K562 (cell line): ENCODE data around the gene RWDD3. TPM values are rescaled to one million over a fixed set of nuclear protein-coding genes. Genes with fewer than 3 reads are reported as not detected.

ENCODE experiments used
- ATAC-seq: fragments of 200-7000 bp; cut with Tn5 transposase; 3 replicates; pipeline ENCODE4 v1.9.1; 2020; ENCODE audit warnings: moderate library complexity
- BruUV-seq: library from RNA; stranded (reverse); fragments of 400-500 nt; replicated peaks from 2 replicates; lab custom pipeline; 2021; lab: Mats Ljungman, UMichigan
- CTCF ChIA-PET: fragments of 300-600 bp; formaldehyde crosslinking; extraction: SDS; loops from one replicate; lab custom pipeline; 2021; ENCODE audit warnings: low intra/inter-chr PET ratio; lab: Yijun Ruan, JAX
- POLR2A ChIA-PET: fragments of 300-600, 350-650 bp; sonication (Branson Sonifier 250); formaldehyde crosslinking; extraction: SDS; loops from one replicate; lab custom pipeline; 2021; ENCODE audit warnings: antibody characterized with exemption, inconsistent platforms; lab: Yijun Ruan, JAX
- DNase-seq, 4 experiments: peaks; one replicate each; pipeline versions ENCODE4 v3.0.0 to v3.0.0-alpha.2; 2011 to 2018; ENCODE audit warnings: low spot score in 3 of 4, mixed read lengths in 3 of 4; ENCODE audit errors: extremely low read depth in 1 of 4
- FAIRE-seq: peaks from 2 replicates; lab custom pipeline; 2011; peaks lifted over from hg19 to GRCh38; lab: Jason Lieb, UNC
- H2AFZ ChIP-seq: 2 replicates; pipeline ENCODE4 v1.6.0; 2011; ENCODE audit warnings: low read depth, low read length, control low read depth, inconsistent platforms
- H3K27ac ChIP-seq: fragments of 200-600 bp; 3 replicates; pipeline ENCODE4 v1.8.0; 2011; ENCODE audit warnings: low read depth, mild to moderate bottlenecking, control low read depth, inconsistent platforms, low read length, moderate library complexity, mixed read lengths; ENCODE audit errors: extremely low read depth
- H3K27me3 ChIP-seq, 2 experiments: fragments of 300-600 bp in 1 of 2; 2 replicates in 1 of 2; 3 replicates in 1 of 2; pipeline versions ENCODE4 v1.6.0 to v1.8.0; 2011; ENCODE audit warnings: inconsistent platforms in 2 of 2, low read length in 2 of 2, mild to moderate bottlenecking in 1 of 2, mixed read lengths in 1 of 2, moderate library complexity in 1 of 2; ENCODE audit not compliant: control insufficient read depth in 2 of 2, insufficient read depth in 2 of 2
- H3K36me3 ChIP-seq: fragments of 300-600 bp; 3 replicates; pipeline ENCODE4 v1.8.0; 2011; ENCODE audit warnings: mild to moderate bottlenecking, low read length, inconsistent platforms; ENCODE audit not compliant: control insufficient read depth, insufficient read depth
- H3K4me1 ChIP-seq, 2 experiments: fragments of 200-600 bp in 1 of 2; replicated peaks in 1 of 2; 2 replicates in 1 of 2; 3 replicates in 1 of 2; pipeline versions ENCODE4 v1.5.1 to v1.8.0; 2011; ENCODE audit warnings: inconsistent platforms in 2 of 2, low read length in 2 of 2, mild to moderate bottlenecking in 1 of 2, mixed read lengths in 1 of 2, moderate library complexity in 1 of 2; ENCODE audit not compliant: control insufficient read depth in 2 of 2, insufficient read depth in 2 of 2
- H3K4me2 ChIP-seq: 2 replicates; pipeline ENCODE4 v1.6.1; 2011; ENCODE audit warnings: low read length, control low read depth, inconsistent platforms, mixed read lengths; ENCODE audit not compliant: insufficient read depth
- H3K4me3 ChIP-seq: fragments of 200-600 bp; sonication (generic), shearing (Covaris generic); 2 replicates; pipeline ENCODE4 v1.5.1; 2016; ENCODE audit warnings: control low read depth, inconsistent platforms
- H3K79me2 ChIP-seq: fragments of 200-600 bp; 3 replicates; pipeline ENCODE4 v1.8.0; 2011; ENCODE audit warnings: low read length, inconsistent platforms; ENCODE audit not compliant: control insufficient read depth, insufficient read depth
- H3K9ac ChIP-seq, 2 experiments: 2 replicates each; pipeline versions ENCODE4 v1.6.0 to v1.6.1; 2011; ENCODE audit warnings: low read depth in 2 of 2, low read length in 2 of 2, control low read depth in 1 of 2, inconsistent platforms in 1 of 2, mild to moderate bottlenecking in 1 of 2, mixed read lengths in 1 of 2; ENCODE audit not compliant: insufficient read depth in 1 of 2
- H3K9me1 ChIP-seq: one replicate; pipeline ENCODE4 v1.6.0; 2011; ENCODE audit warnings: inconsistent platforms, mild to moderate bottlenecking, low read length, moderate library complexity; ENCODE audit not compliant: control insufficient read depth, insufficient read depth
- H3K9me3 ChIP-seq: replicated peaks from 2 replicates; pipeline ENCODE4 v1.5.1; 2011; ENCODE audit warnings: low read depth, low read length, inconsistent platforms; ENCODE audit not compliant: control insufficient read depth, insufficient read depth
- H4K20me1 ChIP-seq: replicated peaks from 2 replicates; pipeline ENCODE4 v1.6.1; 2011; ENCODE audit warnings: low read length, inconsistent platforms, mixed read lengths; ENCODE audit not compliant: control insufficient read depth, insufficient read depth
- MYBL2 ChIP-seq, 2 experiments: fragments of 450-650 bp in 1 of 2; sonication (generic) in 1 of 2; formaldehyde crosslinking in 1 of 2; IDR thresholded peaks; 2 replicates each; pipeline versions ENCODE4 v1.6.1 to v1.8.1; 2017 to 2022; ENCODE audit warnings: borderline replicate concordance in 1 of 2, inconsistent platforms in 1 of 2, low read depth in 1 of 2, mild to moderate bottlenecking in 1 of 2, missing genetic modification reagents in 1 of 2, moderate library complexity in 1 of 2
- NFIC ChIP-seq: fragments of 450-650 bp; IDR thresholded peaks from 2 replicates; pipeline ENCODE4 v1.6.1; 2017; ENCODE audit warnings: mild to moderate bottlenecking, inconsistent platforms
- RFX1 ChIP-seq: fragments of 450-650 bp; IDR thresholded peaks from 2 replicates; pipeline ENCODE4 v1.6.1; 2016; ENCODE audit warnings: mild to moderate bottlenecking, moderate library complexity
- ZKSCAN3 ChIP-seq: fragments of 250-450 bp; sonication (Bioruptor Pico); IDR thresholded peaks from 2 replicates; pipeline ENCODE4 v1.4.0; 2020
- ZNF165 ChIP-seq: fragments of 250-450 bp; sonication (Bioruptor Pico); IDR thresholded peaks from 2 replicates; pipeline ENCODE4 v1.4.0; 2020; ENCODE audit warnings: borderline replicate concordance
- ZNF445 ChIP-seq: fragments of 250-450 bp; sonication (Bioruptor Pico); IDR thresholded peaks from 2 replicates; pipeline ENCODE4 v1.4.0; 2020; ENCODE audit warnings: low read depth, mild to moderate bottlenecking, moderate library complexity
- ZNF780A ChIP-seq: fragments of 250-450 bp; sonication (Bioruptor Pico); IDR thresholded peaks from 2 replicates; pipeline ENCODE4 v1.5.0; 2021; ENCODE audit warnings: mild to moderate bottlenecking
- in situ Hi-C: fragments of 300-500 bp; cut with MboI; formaldehyde crosslinking; loops from 4 replicates; pipeline ENCODE4 v1.15.0; 2018; ENCODE audit warnings: inconsistent platforms, mixed read lengths
- intact Hi-C: fragments of 100-400 bp; cut with micrococcal nuclease; formaldehyde crosslinking; loops from 2 replicates; pipeline ENCODE4 v1.14.2; 2022
- polyA plus RNA-seq, 8 experiments: library from polyadenylated mRNA; depleted of rRNA in 4 of 8; stranded (reverse) in 5 of 8; unstranded in 3 of 8; fragments of >200 nt; fragmentation: Nextera tagmentation in 2 of 8; fragmentation: Illumina TruSeq in 1 of 8; extraction: Ambion mirVana in 2 of 8; extraction: Trizol in 1 of 8; gene quantifications; 2 replicates each; pipeline versions ENCODE4 v1.2.1 to v1.2.3, GENCODE V29; 2011 to 2014; ENCODE audit warnings: inconsistent platforms in 1 of 8, missing spikeins in 1 of 8
- total RNA-seq, 7 experiments: library from RNA; depleted of rRNA in 6 of 7; stranded (reverse); fragments of >200 nt in 6 of 7; fragmentation: Illumina TruSeq in 2 of 7; extraction: Trizol in 2 of 7; gene quantifications; 2 replicates each; pipeline versions ENCODE4 v1.2.1 to v1.2.3, GENCODE V29; 2011 to 2021; ENCODE audit warnings: low replicate concordance in 1 of 7

Gene RWDD3
- total and polyA plus RNA-seq, 9 of the 15 experiments (the other 6 are each of a cell fraction or from before 2014, with no cell fraction given) = 21.6 to 65.0 (median 34.9) TPM

DNA sequence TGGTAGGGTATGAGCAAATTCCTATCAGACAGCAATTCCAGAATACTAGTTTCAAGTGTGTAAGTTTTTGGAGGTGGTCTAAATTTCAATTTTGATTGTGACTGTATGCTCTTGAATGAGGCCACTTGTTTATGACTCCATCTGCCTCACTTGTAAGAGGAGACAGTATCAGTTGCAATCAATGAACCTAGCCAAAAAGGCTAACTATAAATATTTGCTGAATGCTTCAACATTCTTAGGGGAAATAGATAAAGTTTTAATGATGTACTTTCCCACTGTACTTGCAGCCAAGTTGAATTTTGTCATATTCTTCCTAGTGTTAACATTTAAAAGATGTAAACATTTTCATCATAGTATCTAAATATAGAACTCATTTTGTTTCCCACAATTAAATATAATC, 32.1 kb upstream of the RWDD3 start:
- Histone ChIP-seq H3K9me3 (no peaks in the 10 kb centered on the region; the same call in none of the 2 replicates), H3K36me3 (no peaks in the 10 kb centered on the region), H3K27me3 (no peaks in the 10 kb centered on the region)
- ATAC-seq = no peak
- TF ChIP-seq ZKSCAN3 = no peak
- TF ChIP-seq MYBL2 (IDR thresholded peaks at IDR 0.05; ENCODE audit: low read depth) = no peak
- TF ChIP-seq MYBL2 (CRISPR knock-in tag; IDR thresholded peaks at IDR 0.05; ENCODE audit: borderline replicate concordance) = no peak
- TF ChIP-seq ZNF165 (CRISPR knock-in tag) = no peak
- no peak for TF ChIP-seq RFX1
- no peak for TF ChIP-seq ZNF445
- TF ChIP-seq ZNF780A (CRISPR knock-in tag) = no peak
- no peak for TF ChIP-seq NFIC
- TF ChIP-seq, all 486 proteins: peak for 0
- in situ Hi-C loops = no loop called here
- Histone ChIP-seq H3K9ac (no peak overlapping the region), H4K20me1 (no peaks in the 10 kb centered on the region), H2AFZ (no peak overlapping the region), H3K79me2 (no peaks in the 10 kb centered on the region), H3K4me2 (no peak overlapping the region), H3K27ac (no peak overlapping the region), H3K4me1 (peaks cover 0 to 4% of the 10 kb centered on the region in 2 experiments; a peak in 2 of 5 replicates), H3K9me1 (no peaks in the 10 kb centered on the region), H3K4me3 (no peak overlapping the region)
- no TSS peak for BruUV-seq
- DNase-seq (no peak), FAIRE-seq (no peak)
- ChIA-PET POLR2A (no interaction called here), CTCF (no interaction called here)
- intact Hi-C loops = no loop called here
